HL-60/S4 (cell line): ENCODE data around the gene SLC15A3.
"Not testable (repeated sequence)": the region's sequence is repeated elsewhere in the genome, so short reads cannot be mapped to it uniquely, and the experiment has no call there.

Experiments used
- in situ Hi-C: fragments of 300-500 bp; cut with MboI; formaldehyde crosslinking; loops from 2 replicates; pipeline ENCODE4 v1.14.3; 2022; ENCODE audit warnings: low sequenced_read_pairs

The SLC15A3 gene

DNA sequence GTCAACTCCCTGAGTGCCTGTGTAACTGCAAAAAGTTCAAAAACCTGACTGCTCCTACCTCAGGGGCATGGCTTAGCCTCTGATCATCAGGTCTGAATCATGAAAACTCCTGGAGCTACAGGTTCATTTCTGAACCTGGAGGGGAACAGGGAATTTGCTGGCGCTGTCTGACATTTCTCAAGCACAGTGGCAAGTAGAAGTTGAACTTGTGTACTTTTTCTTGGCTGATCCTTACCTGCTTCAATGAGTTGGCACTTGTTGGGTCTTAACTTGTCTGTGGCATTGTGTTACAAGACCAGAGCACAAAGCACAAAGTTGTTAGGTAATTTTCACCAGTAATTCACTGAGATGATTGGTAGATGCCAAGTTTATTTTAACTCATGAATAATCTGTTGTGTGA is 34.7 kb downstream of the SLC15A3 start:
- in situ Hi-C loops: no loop called here

DNA sequence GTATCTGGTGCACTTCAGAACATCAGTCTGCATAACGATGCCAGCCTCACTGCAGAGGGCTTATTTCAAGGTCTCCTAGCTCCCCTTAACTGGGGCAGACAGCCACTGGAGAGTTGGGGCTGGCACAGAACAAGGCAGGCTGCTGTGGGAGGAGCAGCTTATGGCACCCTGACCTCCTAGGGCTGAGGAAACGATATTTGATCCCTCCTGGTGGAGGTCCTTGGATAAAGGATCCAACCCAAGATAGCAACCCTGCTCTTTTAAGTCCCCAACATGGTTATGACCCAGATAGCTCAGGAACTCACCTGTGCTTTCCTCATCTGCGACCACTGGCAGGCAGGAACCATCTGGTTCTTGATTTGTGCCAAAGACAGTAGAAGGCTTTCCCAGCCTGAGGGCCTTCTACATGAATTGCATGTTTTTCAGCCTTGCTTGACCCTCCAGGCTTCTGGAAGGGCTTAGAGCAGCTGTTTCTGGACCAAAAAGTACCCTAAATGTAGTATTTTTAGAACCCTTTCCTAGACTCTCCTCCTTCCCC is 35.2 kb downstream of the SLC15A3 start:
- in situ Hi-C loops: no loop called here

DNA sequence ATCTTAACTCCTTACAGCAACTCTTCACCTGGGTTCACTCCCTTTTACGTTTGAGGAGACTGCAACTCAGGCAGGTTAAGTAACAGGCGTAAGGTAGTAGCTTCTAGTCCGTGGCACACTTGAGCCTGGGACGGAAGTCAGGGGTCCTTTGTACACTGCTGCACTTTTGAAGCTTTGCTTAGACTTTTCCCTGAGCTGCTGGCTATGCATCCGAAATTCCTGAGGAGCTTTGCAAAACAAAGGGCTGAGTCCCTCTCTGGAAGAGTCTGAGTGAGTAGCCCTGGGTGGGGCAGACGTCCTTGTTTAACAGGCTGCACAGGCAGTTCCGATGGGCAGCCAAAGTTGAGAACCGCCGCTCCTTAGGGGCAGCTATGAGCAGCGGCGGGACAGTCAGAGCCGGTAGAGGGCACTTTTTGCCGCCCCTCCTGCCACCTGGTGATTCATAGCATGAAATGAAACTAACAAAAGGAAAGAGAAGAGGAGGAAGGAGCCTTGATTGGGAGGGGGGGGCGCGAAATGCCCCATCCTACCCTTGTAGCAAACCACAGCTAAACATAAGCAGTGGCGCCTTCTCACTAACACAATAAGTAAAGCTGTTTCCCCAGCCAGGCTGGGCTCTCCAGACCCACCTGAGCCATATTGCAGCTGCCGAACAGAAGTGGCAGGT is 36.6 kb downstream of the SLC15A3 start:
- in situ Hi-C loops: no loop called here

GRCh38 chr11:60914633-60915247 is 37.2 kb downstream of the SLC15A3 start:
- in situ Hi-C loops: no loop called here

- in situ Hi-C loops: no loop called here
These were observed 38.0 kb downstream of the SLC15A3 start, which contains the start of gene TMEM109 for GRCh38 chr11:60913793-60914632. TSS of gene TMEM109 (plus strand) at chr11:60914158. CDS start at chr11:60919694, 5,536 bp downstream.

DNA sequence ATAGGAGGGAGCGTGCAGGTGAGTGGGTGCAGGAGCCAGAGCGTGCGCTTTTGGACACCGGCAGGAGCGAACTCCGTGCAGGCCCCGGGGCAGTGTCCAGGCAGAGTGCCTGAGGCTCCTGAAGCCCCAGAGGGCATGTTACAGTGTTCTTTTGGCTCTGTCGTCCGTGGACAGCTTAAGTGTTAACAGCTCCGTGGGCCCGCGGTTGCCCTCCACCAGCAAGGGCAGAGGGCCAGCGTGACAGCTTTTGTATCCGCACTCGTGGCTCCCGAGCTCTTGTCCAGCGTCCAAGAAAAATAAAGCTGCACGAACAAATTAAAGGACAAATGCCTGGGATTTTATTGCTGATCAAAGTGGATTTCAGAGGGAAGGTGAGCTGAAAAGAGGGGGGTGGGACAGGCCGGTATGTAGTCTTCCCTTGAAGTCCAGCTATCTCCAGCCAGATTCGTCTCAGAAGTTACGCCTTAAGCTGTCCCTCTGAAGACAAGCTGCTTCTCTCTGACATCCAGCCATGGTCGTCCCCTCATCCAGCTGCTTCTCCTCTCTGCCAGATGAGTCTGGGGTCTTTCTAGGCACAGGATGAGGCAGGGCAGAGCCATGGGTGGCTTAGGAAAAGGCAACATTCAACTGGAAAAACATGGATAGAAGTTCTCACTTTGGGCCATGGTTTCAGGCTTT is 39.0 kb downstream of the SLC15A3 start:
- in situ Hi-C loops: no loop called here

DNA sequence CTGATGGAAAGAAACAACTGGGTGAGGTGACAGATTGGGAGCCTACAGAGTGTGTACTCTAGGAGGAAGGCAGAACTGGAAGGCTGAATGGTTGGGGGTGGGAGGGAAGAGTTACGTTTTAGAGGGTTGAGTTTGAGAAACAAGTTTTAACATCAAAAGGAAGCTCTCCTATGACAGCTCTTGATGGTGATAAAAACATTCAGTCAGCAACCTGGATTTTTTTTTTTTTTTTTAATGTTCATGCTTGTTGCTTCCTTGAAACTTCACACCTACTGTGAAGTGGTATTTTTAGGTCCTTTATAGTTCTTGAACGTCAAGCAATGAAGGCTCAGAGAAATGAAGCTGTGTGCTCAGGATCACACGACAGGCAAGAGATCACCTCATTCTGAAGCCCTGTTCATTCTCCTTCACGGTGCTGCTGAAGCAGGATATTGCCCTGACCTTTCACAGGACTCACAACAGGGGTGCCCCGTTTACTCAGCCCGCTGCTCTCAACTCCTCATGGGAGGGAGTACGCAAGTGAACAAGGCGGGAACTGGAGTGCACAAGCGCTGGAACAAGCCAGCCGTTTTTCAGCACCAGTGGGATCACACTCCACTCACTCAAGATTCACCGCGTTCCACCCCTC is 39.6 kb downstream of the SLC15A3 start:
- in situ Hi-C loops: no loop called here

DNA sequence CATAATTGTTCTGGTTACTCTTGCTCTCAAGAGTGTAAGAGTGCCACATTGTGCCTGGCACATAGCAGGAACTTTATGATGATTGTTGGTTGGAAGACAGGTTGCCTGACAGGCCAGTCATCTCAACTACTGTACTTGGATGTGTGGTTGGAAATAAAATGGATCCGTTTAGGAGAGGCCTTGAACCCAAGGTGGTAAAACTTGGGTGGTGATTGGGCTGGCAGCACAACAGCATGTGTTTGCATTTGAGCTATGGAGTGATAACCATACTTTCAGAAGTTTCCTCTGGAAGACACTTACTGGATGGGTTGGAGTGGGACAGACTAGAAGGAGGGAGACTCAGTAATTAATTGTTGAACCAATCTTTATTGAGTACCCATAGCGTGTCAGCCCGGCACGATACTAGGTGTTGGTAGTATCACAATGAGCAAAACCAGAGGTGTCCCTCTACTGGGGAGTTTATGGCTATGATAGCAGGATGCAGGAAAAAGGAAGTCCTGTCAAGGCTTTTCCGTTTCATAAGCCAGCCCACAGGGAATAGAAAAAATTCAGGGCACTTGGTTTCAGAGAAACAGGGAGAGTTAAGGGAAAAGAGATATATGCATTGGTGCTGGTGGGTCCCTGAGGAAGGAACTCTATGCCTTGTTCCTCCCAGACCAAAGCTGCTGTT is 41.1 kb downstream of the SLC15A3 start:
- in situ Hi-C loops: no loop called here

DNA sequence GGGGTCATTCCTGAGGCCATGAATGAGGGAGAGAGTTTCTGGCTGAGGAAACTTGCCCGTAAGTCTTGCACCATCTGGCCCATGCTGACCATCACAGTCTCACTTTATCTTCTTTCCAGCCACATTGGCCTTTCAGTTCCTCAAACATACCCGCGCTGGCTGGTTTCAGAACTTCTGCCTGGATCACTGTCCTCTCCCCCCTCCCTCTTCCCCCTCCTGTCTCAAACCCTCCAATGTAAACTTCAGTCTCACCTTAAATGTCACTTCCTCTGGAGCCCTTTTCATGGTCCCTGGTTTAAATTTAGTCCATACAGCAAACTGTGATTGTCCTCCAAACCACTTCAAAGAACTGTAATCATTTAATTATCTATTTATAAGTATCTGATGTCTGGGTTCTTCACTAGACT is 41.7 kb downstream of the SLC15A3 start:
- in situ Hi-C loops: no loop called here

GRCh38 chr11:60909680-60910280 is 42.2 kb downstream of the SLC15A3 start:
- in situ Hi-C loops: not testable (repeated sequence)

GRCh38 chr11:60908803-60909202 is 43.2 kb downstream of the SLC15A3 start:
- in situ Hi-C loops: no loop called here

GRCh38 chr11:60906132-60906972 is 45.6 kb downstream of the SLC15A3 start, which contains the start of gene PRPF19:
TSS of gene PRPF19 (minus strand) at chr11:60906585. CDS start at chr11:60906382, 203 bp downstream.
- in situ Hi-C loops: no loop called here

DNA sequence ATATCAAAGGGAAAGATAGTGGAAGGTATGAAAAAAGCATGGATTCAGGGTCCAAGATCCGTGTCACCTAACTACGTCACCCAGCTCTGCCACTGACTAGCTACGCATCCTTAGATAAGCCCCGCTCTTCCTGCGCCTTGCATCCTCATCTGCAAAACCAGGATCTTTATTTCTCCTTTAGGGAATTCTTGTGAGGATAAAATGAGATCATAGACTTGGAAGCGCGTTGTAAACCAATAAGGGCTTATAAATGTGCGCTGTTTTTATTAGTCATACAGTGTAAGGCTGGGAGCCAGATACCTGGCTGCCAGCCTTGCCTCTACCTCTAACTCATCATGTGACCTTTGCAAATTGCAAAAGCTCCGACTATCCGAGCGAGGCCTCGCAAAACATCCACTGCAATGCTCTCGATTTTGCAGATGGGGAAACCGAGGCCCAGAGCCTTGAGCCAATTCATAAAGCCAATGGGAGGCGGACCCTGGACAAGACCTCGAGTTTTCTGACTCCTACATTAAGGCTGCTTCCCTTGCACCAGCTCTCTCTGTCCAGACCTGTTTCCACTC is 46.3 kb downstream of the SLC15A3 start:
- in situ Hi-C loops: no loop called here

GRCh38 chr11:60905047-60905446 is 46.9 kb downstream of the SLC15A3 start:
- in situ Hi-C loops: no loop called here

- in situ Hi-C loops: no loop called here
These were observed 49.4 kb downstream of the SLC15A3 start for GRCh38 chr11:60902625-60903024.

DNA sequence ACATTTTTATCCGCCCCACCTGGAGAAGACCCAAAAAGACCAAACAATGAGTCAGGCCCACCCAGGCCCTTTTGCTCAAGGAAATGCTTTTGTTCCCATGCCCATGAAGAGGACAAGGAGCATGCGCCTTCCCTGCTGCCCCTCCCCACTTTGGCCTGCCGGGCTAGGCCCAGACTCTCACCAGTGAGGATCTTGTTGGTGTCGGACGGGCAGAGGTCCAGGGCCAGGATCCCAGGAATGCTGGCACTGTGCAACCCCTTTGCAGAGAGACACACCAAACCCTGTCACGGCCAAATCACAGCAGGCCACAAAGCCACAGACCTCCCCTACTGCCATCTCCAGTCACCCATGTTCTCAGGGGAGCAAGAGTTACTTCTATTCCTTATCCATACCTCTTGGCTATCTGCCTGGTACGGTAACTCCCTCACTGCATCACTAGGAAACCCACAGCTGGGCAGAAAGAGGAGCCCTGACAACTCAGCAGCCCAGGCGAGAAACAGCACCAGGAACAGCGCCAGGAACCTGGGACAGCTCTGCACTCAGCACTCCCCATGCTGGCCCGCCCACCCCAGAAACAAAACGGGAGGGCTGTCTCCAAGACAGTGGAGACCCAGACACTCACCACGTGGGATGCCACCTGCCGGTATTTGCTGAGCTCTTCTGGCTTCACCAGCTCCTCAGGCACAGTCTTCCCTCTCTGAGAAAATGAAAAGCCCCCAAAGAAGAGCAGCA is 51.1 kb downstream of the SLC15A3 start:
- in situ Hi-C loops: no loop called here

GRCh38 chr11:60899977-60900376 is 52.0 kb downstream of the SLC15A3 start:
- in situ Hi-C loops: no loop called here
